Tibial artery (tissue), 4 donors: ENCODE data around the gene DUSP7.
"Not testable (repeated sequence)": the region's sequence is repeated elsewhere in the genome, so short reads cannot be mapped to it uniquely, and the experiment has no call there.

ENCODE experiments used
- DNase-seq, 2 donors: peaks; one replicate each; pipeline ENCODE4 v3.0.0-alpha.2; 2019
- H3K27ac ChIP-seq, 2 donors: fragments of 200-600 bp; sonication (generic) in 1 of 2; 1 replicate in 1 of 2; 2 replicates in 1 of 2; pipeline ENCODE4 v1.5.1; 2018 to 2019; ENCODE audit warnings: mild to moderate bottlenecking in 1 of 2
- H3K27me3 ChIP-seq, 2 donors: fragments of 200-600 bp; sonication (generic) in 1 of 2; one replicate each; pipeline versions ENCODE4 v1.5.1 to v1.6.0; 2016 to 2019
- H3K36me3 ChIP-seq, 3 donors: fragments of 200-600 bp; sonication (generic) in 2 of 3; one replicate each; pipeline ENCODE4 v1.5.1; 2016 to 2019; ENCODE audit warnings: mild to moderate bottlenecking in 2 of 3
- H3K4me1 ChIP-seq, 4 donors: fragments of 200-600 bp; sonication (generic) in 2 of 4; 1 replicate in 3 of 4; 2 replicates in 1 of 4; pipeline ENCODE4 v1.5.1; 2016 to 2019
- H3K4me3 ChIP-seq, 2 donors: fragments of 200-600 bp; sonication (generic) in 1 of 2; 1 replicate in 1 of 2; 2 replicates in 1 of 2; pipeline ENCODE4 v1.5.1; 2018 to 2019; ENCODE audit warnings: mild to moderate bottlenecking in 2 of 2
- H3K9me3 ChIP-seq, 3 donors: fragments of 200-600 bp; sonication (generic) in 1 of 3; one replicate each; pipeline ENCODE4 v1.5.1; 2016 to 2019
- CTCF ChIP-seq, 2 experiments: fragments of 200-600 bp in 1 of 2; fragments of 450-650 bp in 1 of 2; IDR thresholded peaks; one replicate each; pipeline ENCODE4 v1.5.1; 2017 to 2019; ENCODE audit warnings: antibody characterized with exemption in 2 of 2, mild to moderate bottlenecking in 1 of 2, moderate library complexity in 1 of 2
- intact Hi-C: fragments of 100-400 bp; cut with DNase I; formaldehyde crosslinking; loops from one replicate; pipeline ENCODE4 v1.15.0; 2023; ENCODE audit warnings: low total_unique reads

The DUSP7 gene

GRCh38 chr3:52037291-52037690 is 19.1 kb downstream of the DUSP7 start:
- H3K4me1 ChIP-seq = peaks cover 0 to 13% (median 4%) of the 10 kb centered on the region in 4 donors
- no peaks in the 10 kb centered on the region for H3K36me3 ChIP-seq
- no peak for DNase-seq
- H3K9me3 ChIP-seq = no peaks in the 10 kb centered on the region
- H3K4me3 ChIP-seq = no peak overlapping the region
- intact Hi-C loops = no loop called here
- H3K27me3 ChIP-seq = no peaks in the 10 kb centered on the region
- no peak for TF ChIP-seq CTCF (IDR thresholded peaks at IDR 0.05)
- H3K27ac ChIP-seq = no peak overlapping the region

- intact Hi-C loops = no loop called here
- DNase-seq = no peak
- no peaks in the 10 kb centered on the region for H3K27me3 ChIP-seq
- no peak for TF ChIP-seq CTCF (IDR thresholded peaks at IDR 0.05)
- peaks cover 0 to 13% (median 4%) of the 10 kb centered on the region in 4 donors for H3K4me1 ChIP-seq
- H3K4me3 ChIP-seq = no peak overlapping the region
- H3K27ac ChIP-seq = no peak overlapping the region
- H3K9me3 ChIP-seq = no peaks in the 10 kb centered on the region
- H3K36me3 ChIP-seq = no peaks in the 10 kb centered on the region
Observed at GRCh38 chr3:52036829-52037228, 19.5 kb downstream of the DUSP7 start.

GRCh38 chr3:52036222-52036694 is 20.1 kb downstream of the DUSP7 start:
- Histone ChIP-seq H3K4me3 (no peak overlapping the region), H3K9me3 (no peaks in the 10 kb centered on the region), H3K4me1 (peaks cover 0 to 13% (median 4%) of the 10 kb centered on the region in 4 donors), H3K36me3 (no peaks in the 10 kb centered on the region), H3K27ac (no peak overlapping the region), H3K27me3 (no peaks in the 10 kb centered on the region)
- no peak for DNase-seq
- intact Hi-C loops = no loop called here
- TF ChIP-seq CTCF (IDR thresholded peaks at IDR 0.05) = no peak

GRCh38 chr3:52034651-52035050 is 21.7 kb downstream of the DUSP7 start:
- H3K36me3 ChIP-seq = no peaks in the 10 kb centered on the region
- no peak overlapping the region for H3K4me3 ChIP-seq
- no peak for DNase-seq
- intact Hi-C loops = no loop called here
- no peak for TF ChIP-seq CTCF (IDR thresholded peaks at IDR 0.05)
- H3K9me3 ChIP-seq = no peaks in the 10 kb centered on the region
- peaks cover 0 to 2% (median 0%) of the 10 kb centered on the region in 4 donors for H3K4me1 ChIP-seq
- H3K27ac ChIP-seq = no peak overlapping the region
- no peaks in the 10 kb centered on the region for H3K27me3 ChIP-seq

- H3K4me3 ChIP-seq = no peak overlapping the region
- TF ChIP-seq CTCF (IDR thresholded peaks at IDR 0.05) = no peak
- DNase-seq = no peak
- no peak overlapping the region for H3K27ac ChIP-seq
- no peaks in the 10 kb centered on the region for H3K4me1 ChIP-seq
- H3K27me3 ChIP-seq = no peaks in the 10 kb centered on the region
- H3K9me3 ChIP-seq = no peaks in the 10 kb centered on the region
- H3K36me3 ChIP-seq = no peaks in the 10 kb centered on the region
- intact Hi-C loops = no loop called here
Observed at GRCh38 chr3:52034212-52034611, 22.2 kb downstream of the DUSP7 start.

GRCh38 chr3:52033748-52034147 is 22.6 kb downstream of the DUSP7 start:
- intact Hi-C loops, H3K4me3 ChIP-seq, H3K27me3 ChIP-seq, H3K9me3 ChIP-seq, DNase-seq, H3K36me3 ChIP-seq, H3K27ac ChIP-seq, H3K4me1 ChIP-seq: not testable (repeated sequence)
